ENCODE data around the gene CELF6.

The CELF6 gene

DNA sequence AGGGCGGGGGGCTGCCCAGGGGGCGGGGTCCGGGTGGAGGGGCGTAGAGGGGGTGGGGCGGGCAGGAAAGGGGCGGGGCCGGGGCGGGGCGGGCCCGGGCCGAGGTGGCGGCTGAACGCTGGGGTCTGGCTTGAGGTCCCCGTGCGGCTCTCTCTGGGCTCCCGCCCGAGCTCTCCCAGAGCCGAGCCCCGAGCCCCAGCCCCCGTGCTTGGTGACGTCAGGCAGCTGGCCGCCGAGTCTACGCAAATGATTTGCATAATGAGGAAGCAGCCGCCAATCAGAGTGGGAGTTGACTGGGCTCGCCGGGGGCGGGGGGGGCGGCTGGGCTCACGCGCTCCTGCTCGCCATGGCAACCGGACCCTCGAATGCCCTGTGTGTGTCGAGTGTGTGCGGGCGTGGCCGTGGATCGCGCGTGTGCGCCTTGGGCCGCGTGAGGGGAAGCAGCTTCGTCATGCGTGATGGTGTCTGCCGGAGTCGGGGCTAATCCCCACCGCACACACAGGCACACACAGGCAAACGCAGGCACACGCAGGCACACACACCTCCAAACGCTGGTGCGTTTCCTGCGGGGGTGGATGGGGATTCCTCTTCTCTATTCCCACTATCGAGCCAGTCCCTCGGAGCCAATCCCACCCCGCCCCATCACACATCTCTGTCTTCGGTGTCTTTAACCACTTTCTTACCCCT lies at the start of gene CELF6:
Gene CELF6, minus strand, starts transcription at position 173 of the 687 bp plus-strand sequence. CDS start 283 bp downstream, outside the sequence.
- Histone ChIP-seq H3K36me3 (ENCODE audit: control insufficient read depth in 5 of 5, insufficient read depth in 5 of 5, low read length in 5 of 5) (peaks cover 0 to 5% (median 0%) of the 10 kb centered on the region in 5 donors), H3K9ac (ENCODE audit: low read length in 5 of 5) (peak within 1 kb of the TSS in 1 of 5 donors; percentile 25), H3K9me3 (ENCODE audit: control insufficient read depth in 5 of 5, low read length in 5 of 5) (peaks cover 0 to 10% (median 0%) of the 10 kb centered on the region in 5 donors), H3K4me3 (ENCODE audit: low read depth in 1 of 5, low read length in 5 of 5) (peak within 1 kb of the TSS; percentile 35 to 60 (median 57)), H3K27me3 (ENCODE audit: control insufficient read depth in 5 of 5, insufficient read depth in 4 of 5, low read length in 5 of 5) (no peaks in the 10 kb centered on the region), H3K27ac (ENCODE audit: low read depth, low read length) (no peak within 1 kb of the TSS), H3K4me1 (ENCODE audit: control insufficient read depth in 5 of 5, insufficient read depth in 5 of 5, low read length in 5 of 5) (peaks cover 0 to 13% (median 9%) of the 10 kb centered on the region in 5 donors)

DNA sequence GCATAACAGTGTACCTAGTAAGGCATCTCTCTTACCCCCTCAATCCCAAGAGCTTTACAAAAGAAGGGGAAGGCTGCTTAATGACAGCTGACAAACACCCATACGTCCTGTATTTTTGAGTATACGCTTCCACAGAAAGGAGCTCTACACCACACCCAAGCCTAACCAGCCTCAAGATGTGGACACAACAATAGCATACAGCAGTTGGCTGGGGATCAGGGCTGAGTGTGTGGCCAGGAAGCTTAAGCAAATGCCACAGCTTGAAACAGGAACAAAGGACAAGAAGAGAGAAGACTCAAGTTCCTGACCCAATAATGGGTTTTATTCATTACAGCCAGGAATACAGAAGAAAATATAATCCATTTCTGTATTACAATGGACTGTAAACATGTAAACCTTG lies 48.9 kb upstream of the CELF6 start:
- Histone ChIP-seq H3K4me3 (ENCODE audit: low read depth in 1 of 5, low read length in 5 of 5) (peak overlapping the region in 1 of 5 donors; percentile 37), H3K27me3 (ENCODE audit: control insufficient read depth in 5 of 5, insufficient read depth in 4 of 5, low read length in 5 of 5) (no peaks in the 10 kb centered on the region), H3K4me1 (ENCODE audit: control insufficient read depth in 5 of 5, insufficient read depth in 5 of 5, low read length in 5 of 5) (peaks cover 2 to 52% (median 29%) of the 10 kb centered on the region in 5 donors), H3K27ac (ENCODE audit: low read depth, low read length) (peak overlapping the region; percentile 2), H3K9ac (ENCODE audit: low read length in 5 of 5) (peak overlapping the region in 1 of 5 donors; percentile 6), H3K36me3 (ENCODE audit: control insufficient read depth in 5 of 5, insufficient read depth in 5 of 5, low read length in 5 of 5) (peaks cover 4 to 15% (median 10%) of the 10 kb centered on the region in 5 donors), H3K9me3 (ENCODE audit: control insufficient read depth in 5 of 5, low read length in 5 of 5) (no peaks in the 10 kb centered on the region)

DNA sequence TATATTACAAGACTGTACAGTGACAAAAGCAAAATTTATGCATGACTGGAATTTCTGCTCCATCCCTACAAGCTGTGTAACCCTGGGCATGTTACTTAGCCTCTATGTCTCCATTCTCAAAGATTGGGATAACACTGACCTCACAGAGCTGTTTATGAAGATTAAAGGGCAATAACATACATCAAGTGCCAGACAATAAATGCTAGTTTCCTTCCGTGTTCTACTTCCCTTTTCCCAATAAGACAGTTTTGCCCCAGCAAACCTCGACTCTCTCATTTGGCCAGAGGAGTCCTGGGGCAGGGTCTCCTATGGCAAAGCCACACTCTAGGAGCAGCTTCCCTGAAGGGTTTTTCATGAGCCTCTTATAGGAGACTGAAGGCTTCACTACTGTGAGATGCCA lies 48.4 kb upstream of the CELF6 start:
- Histone ChIP-seq H3K9ac (ENCODE audit: low read length in 5 of 5) (peak overlapping the region in 1 of 5 donors; percentile 6), H3K36me3 (ENCODE audit: control insufficient read depth in 5 of 5, insufficient read depth in 5 of 5, low read length in 5 of 5) (peaks cover 4 to 15% (median 10%) of the 10 kb centered on the region in 5 donors), H3K27ac (ENCODE audit: low read depth, low read length) (peak overlapping the region; percentile 2), H3K27me3 (ENCODE audit: control insufficient read depth in 5 of 5, insufficient read depth in 4 of 5, low read length in 5 of 5) (no peaks in the 10 kb centered on the region), H3K4me1 (ENCODE audit: control insufficient read depth in 5 of 5, insufficient read depth in 5 of 5, low read length in 5 of 5) (peaks cover 2 to 49% (median 26%) of the 10 kb centered on the region in 5 donors), H3K4me3 (ENCODE audit: low read depth in 1 of 5, low read length in 5 of 5) (peak overlapping the region in 1 of 5 donors; percentile 2), H3K9me3 (ENCODE audit: control insufficient read depth in 5 of 5, low read length in 5 of 5) (no peaks in the 10 kb centered on the region)

- Histone ChIP-seq H3K27ac (ENCODE audit: low read depth, low read length) (no peak overlapping the region), H3K9me3 (ENCODE audit: control insufficient read depth in 5 of 5, low read length in 5 of 5) (no peaks in the 10 kb centered on the region), H3K36me3 (ENCODE audit: control insufficient read depth in 5 of 5, insufficient read depth in 5 of 5, low read length in 5 of 5) (peaks cover 5 to 12% (median 7%) of the 10 kb centered on the region in 5 donors), H3K27me3 (ENCODE audit: control insufficient read depth in 5 of 5, insufficient read depth in 4 of 5, low read length in 5 of 5) (no peaks in the 10 kb centered on the region), H3K9ac (ENCODE audit: low read length in 5 of 5) (no peak overlapping the region), H3K4me1 (ENCODE audit: control insufficient read depth in 5 of 5, insufficient read depth in 5 of 5, low read length in 5 of 5) (peaks cover 2 to 32% (median 22%) of the 10 kb centered on the region in 5 donors), H3K4me3 (ENCODE audit: low read depth in 1 of 5, low read length in 5 of 5) (no peak overlapping the region)
These were observed 45.9 kb upstream of the CELF6 start for GRCh38 chr15:72365844-72366243.

DNA sequence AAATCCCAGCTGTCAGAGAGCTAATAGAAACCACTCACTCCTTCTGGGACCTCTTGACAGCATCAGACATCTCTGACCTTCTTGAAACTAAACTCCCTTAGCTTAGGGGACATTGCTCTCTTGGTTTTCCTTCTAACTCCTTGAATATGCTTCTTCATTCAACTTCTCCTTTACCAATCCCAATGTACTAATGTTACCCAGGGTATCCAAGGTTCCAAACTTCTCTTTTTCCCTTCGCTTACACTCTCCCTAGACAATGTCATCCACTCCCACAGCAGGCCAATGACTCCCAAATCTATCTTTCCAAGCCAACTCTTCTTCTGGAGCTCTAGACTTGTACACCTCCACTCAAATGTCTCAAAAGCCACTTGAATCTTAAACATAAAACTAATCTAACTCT lies 41.2 kb upstream of the CELF6 start:
- peaks cover 3 to 15% (median 7%) of the 10 kb centered on the region in 5 donors for H3K36me3 ChIP-seq (ENCODE audit: control insufficient read depth in 5 of 5, insufficient read depth in 5 of 5, low read length in 5 of 5)
- H3K9ac ChIP-seq (ENCODE audit: low read length in 5 of 5), result no peak overlapping the region
- no peaks in the 10 kb centered on the region for H3K27me3 ChIP-seq (ENCODE audit: control insufficient read depth in 5 of 5, insufficient read depth in 4 of 5, low read length in 5 of 5)
- H3K4me1 ChIP-seq (ENCODE audit: control insufficient read depth in 5 of 5, insufficient read depth in 5 of 5, low read length in 5 of 5), result peaks cover 7 to 43% (median 18%) of the 10 kb centered on the region in 5 donors
- H3K4me3 ChIP-seq (ENCODE audit: low read depth in 1 of 5, low read length in 5 of 5), result no peak overlapping the region
- no peak overlapping the region for H3K27ac ChIP-seq (ENCODE audit: low read depth, low read length)
- no peaks in the 10 kb centered on the region for H3K9me3 ChIP-seq (ENCODE audit: control insufficient read depth in 5 of 5, low read length in 5 of 5)

GRCh38 chr15:72358650-72359171 lies 38.8 kb upstream of the CELF6 start:
- H3K9ac ChIP-seq (ENCODE audit: low read length in 5 of 5), result peak overlapping the region in 1 of 5 donors; percentile 12
- peaks cover 9 to 37% (median 31%) of the 10 kb centered on the region in 5 donors for H3K36me3 ChIP-seq (ENCODE audit: control insufficient read depth in 5 of 5, insufficient read depth in 5 of 5, low read length in 5 of 5)
- H3K27ac ChIP-seq (ENCODE audit: low read depth, low read length), result peak overlapping the region; percentile 63
- no peaks in the 10 kb centered on the region for H3K27me3 ChIP-seq (ENCODE audit: control insufficient read depth in 5 of 5, insufficient read depth in 4 of 5, low read length in 5 of 5)
- peaks cover 7 to 43% (median 18%) of the 10 kb centered on the region in 5 donors for H3K4me1 ChIP-seq (ENCODE audit: control insufficient read depth in 5 of 5, insufficient read depth in 5 of 5, low read length in 5 of 5)
- no peak overlapping the region for H3K4me3 ChIP-seq (ENCODE audit: low read depth in 1 of 5, low read length in 5 of 5)
- no peaks in the 10 kb centered on the region for H3K9me3 ChIP-seq (ENCODE audit: control insufficient read depth in 5 of 5, low read length in 5 of 5)

GRCh38 chr15:72358121-72358520 lies 38.2 kb upstream of the CELF6 start:
- Histone ChIP-seq H3K4me1 (ENCODE audit: control insufficient read depth in 5 of 5, insufficient read depth in 5 of 5, low read length in 5 of 5) (peaks cover 7 to 43% (median 18%) of the 10 kb centered on the region in 5 donors), H3K9ac (ENCODE audit: low read length in 5 of 5) (no peak overlapping the region), H3K4me3 (ENCODE audit: low read depth in 1 of 5, low read length in 5 of 5) (no peak overlapping the region), H3K27ac (ENCODE audit: low read depth, low read length) (peak overlapping the region; percentile 31), H3K9me3 (ENCODE audit: control insufficient read depth in 5 of 5, low read length in 5 of 5) (no peaks in the 10 kb centered on the region), H3K27me3 (ENCODE audit: control insufficient read depth in 5 of 5, insufficient read depth in 4 of 5, low read length in 5 of 5) (no peaks in the 10 kb centered on the region), H3K36me3 (ENCODE audit: control insufficient read depth in 5 of 5, insufficient read depth in 5 of 5, low read length in 5 of 5) (peaks cover 14 to 40% (median 37%) of the 10 kb centered on the region in 5 donors)

DNA sequence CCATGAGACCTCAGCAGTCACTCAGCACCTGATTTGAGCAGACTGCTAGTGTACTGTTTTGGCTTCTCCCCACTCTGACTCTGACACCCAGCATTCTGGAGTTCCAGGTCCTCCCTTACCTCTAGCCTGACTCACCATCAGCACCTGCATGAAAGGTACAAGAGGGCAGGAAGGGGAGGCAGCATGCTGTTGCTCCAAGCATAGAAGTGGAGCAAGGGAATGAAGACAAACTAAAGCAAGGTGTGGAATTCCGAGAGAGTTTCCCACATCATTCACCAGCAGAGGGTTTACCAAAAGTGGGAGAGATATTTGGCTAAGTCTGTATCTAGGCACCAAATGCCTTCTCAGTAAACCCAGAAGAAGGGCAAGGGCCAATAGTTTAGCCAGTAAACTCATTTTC lies 34.5 kb upstream of the CELF6 start:
- no peaks in the 10 kb centered on the region for H3K27me3 ChIP-seq (ENCODE audit: control insufficient read depth in 5 of 5, insufficient read depth in 4 of 5, low read length in 5 of 5)
- no peaks in the 10 kb centered on the region for H3K9me3 ChIP-seq (ENCODE audit: control insufficient read depth in 5 of 5, low read length in 5 of 5)
- H3K4me3 ChIP-seq (ENCODE audit: low read depth in 1 of 5, low read length in 5 of 5), result no peak overlapping the region
- peaks cover 26 to 73% (median 67%) of the 10 kb centered on the region in 5 donors for H3K36me3 ChIP-seq (ENCODE audit: control insufficient read depth in 5 of 5, insufficient read depth in 5 of 5, low read length in 5 of 5)
- peaks cover 7 to 30% (median 11%) of the 10 kb centered on the region in 5 donors for H3K4me1 ChIP-seq (ENCODE audit: control insufficient read depth in 5 of 5, insufficient read depth in 5 of 5, low read length in 5 of 5)
- H3K9ac ChIP-seq (ENCODE audit: low read length in 5 of 5), result no peak overlapping the region
- H3K27ac ChIP-seq (ENCODE audit: low read depth, low read length), result no peak overlapping the region

DNA sequence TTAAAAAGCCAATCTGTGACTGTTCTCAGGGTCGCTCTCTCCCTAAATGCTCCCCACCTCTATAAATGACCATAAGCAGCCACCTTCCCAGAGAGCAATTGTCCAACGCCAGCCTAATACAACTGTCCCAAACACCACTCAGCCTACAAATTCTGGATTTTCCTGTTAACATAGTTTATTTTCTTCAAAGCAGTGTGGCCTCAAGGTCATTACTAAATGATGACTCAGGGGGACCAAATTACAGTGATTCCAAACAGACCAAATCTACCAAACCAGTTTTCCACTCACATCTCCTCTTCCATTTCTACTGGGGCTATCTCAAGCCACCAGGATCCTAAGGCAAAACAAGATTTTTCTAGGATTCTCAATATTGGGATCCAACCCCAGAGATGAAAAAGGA lies 33.3 kb upstream of the CELF6 start:
- no peak overlapping the region for H3K9ac ChIP-seq (ENCODE audit: low read length in 5 of 5)
- no peaks in the 10 kb centered on the region for H3K9me3 ChIP-seq (ENCODE audit: control insufficient read depth in 5 of 5, low read length in 5 of 5)
- no peaks in the 10 kb centered on the region for H3K27me3 ChIP-seq (ENCODE audit: control insufficient read depth in 5 of 5, insufficient read depth in 4 of 5, low read length in 5 of 5)
- H3K36me3 ChIP-seq (ENCODE audit: control insufficient read depth in 5 of 5, insufficient read depth in 5 of 5, low read length in 5 of 5), result peaks cover 36 to 86% (median 79%) of the 10 kb centered on the region in 5 donors
- H3K27ac ChIP-seq (ENCODE audit: low read depth, low read length), result no peak overlapping the region
- H3K4me3 ChIP-seq (ENCODE audit: low read depth in 1 of 5, low read length in 5 of 5), result no peak overlapping the region
- peaks cover 0 to 18% (median 0%) of the 10 kb centered on the region in 5 donors for H3K4me1 ChIP-seq (ENCODE audit: control insufficient read depth in 5 of 5, insufficient read depth in 5 of 5, low read length in 5 of 5)

GRCh38 chr15:72345806-72346205 lies 25.8 kb upstream of the CELF6 start:
- Histone ChIP-seq H3K4me3 (ENCODE audit: low read depth in 1 of 5, low read length in 5 of 5) (no peak overlapping the region), H3K9ac (ENCODE audit: low read length in 5 of 5) (no peak overlapping the region), H3K36me3 (ENCODE audit: control insufficient read depth in 5 of 5, insufficient read depth in 5 of 5, low read length in 5 of 5) (peaks cover 29 to 93% (median 78%) of the 10 kb centered on the region in 5 donors), H3K4me1 (ENCODE audit: control insufficient read depth in 5 of 5, insufficient read depth in 5 of 5, low read length in 5 of 5) (no peaks in the 10 kb centered on the region), H3K9me3 (ENCODE audit: control insufficient read depth in 5 of 5, low read length in 5 of 5) (no peaks in the 10 kb centered on the region), H3K27me3 (ENCODE audit: control insufficient read depth in 5 of 5, insufficient read depth in 4 of 5, low read length in 5 of 5) (no peaks in the 10 kb centered on the region), H3K27ac (ENCODE audit: low read depth, low read length) (no peak overlapping the region)

All from subcutaneous abdominal adipose tissue (tissue), 5 donors.